DOHH2 (cell line): ENCODE measurements around the gene TRHDE.

ENCODE experiments used
- H3F3A ChIP-seq: fragments of 200-600 bp; sonication (generic), shearing (Covaris generic); 2 replicates; pipeline ENCODE4 v1.6.0; 2016; ENCODE audit warnings: antibody characterized with exemption, mild to moderate bottlenecking; ENCODE audit not compliant: control insufficient read depth, insufficient read depth
- H3K27ac ChIP-seq: fragments of 200-600 bp; sonication (generic); 2 replicates; pipeline ENCODE4 v1.5.1; 2014; ENCODE audit warnings: low read depth, mild to moderate bottlenecking, low read length, moderate library complexity
- H3K27me3 ChIP-seq: fragments of 200-600 bp; sonication (generic); 2 replicates; pipeline ENCODE4 v1.6.1; 2014; ENCODE audit warnings: mild to moderate bottlenecking, low read length, mixed read lengths; ENCODE audit not compliant: control insufficient read depth
- H3K36me3 ChIP-seq: fragments of 200-600 bp; sonication (generic); 2 replicates; pipeline ENCODE4 v1.6.1; 2014; ENCODE audit warnings: mild to moderate bottlenecking, low read length, moderate library complexity, mixed read lengths; ENCODE audit not compliant: control insufficient read depth
- H3K4me1 ChIP-seq: fragments of 200-600 bp; sonication (generic); 2 replicates; pipeline ENCODE4 v1.6.1; 2014; ENCODE audit warnings: mild to moderate bottlenecking, low read length, mixed read lengths; ENCODE audit not compliant: control insufficient read depth
- H3K4me2 ChIP-seq: fragments of 200-600 bp; sonication (generic); 2 replicates; pipeline ENCODE4 v1.6.0; 2014; ENCODE audit warnings: mild to moderate bottlenecking, low read length, moderate library complexity
- H3K4me3 ChIP-seq: fragments of 200-600 bp; sonication (generic); 2 replicates; pipeline ENCODE4 v1.5.1; 2014; ENCODE audit warnings: mild to moderate bottlenecking, low read length, mixed read lengths
- H3K79me2 ChIP-seq: fragments of 200-600 bp; sonication (generic); 2 replicates; pipeline ENCODE4 v1.6.1; 2014; ENCODE audit warnings: mild to moderate bottlenecking, low read length, mixed read lengths; ENCODE audit not compliant: control insufficient read depth
- H3K9me2 ChIP-seq: fragments of 200-600 bp; sonication (generic); replicated peaks from 2 replicates; pipeline ENCODE4 v1.6.1; 2014; ENCODE audit warnings: mild to moderate bottlenecking, low read length, mixed read lengths; ENCODE audit not compliant: control insufficient read depth
- H3K9me3 ChIP-seq: fragments of 200-600 bp; sonication (generic); 2 replicates; pipeline ENCODE4 v1.6.1; 2014; ENCODE audit warnings: antibody characterized with exemption, low read length, mixed read lengths; ENCODE audit not compliant: control insufficient read depth, insufficient read depth
- H4K20me1 ChIP-seq: fragments of 200-600 bp; sonication (generic); 2 replicates; pipeline ENCODE4 v1.6.0; 2014; ENCODE audit warnings: low read depth, mild to moderate bottlenecking, antibody characterized with exemption, low read length, moderate library complexity; ENCODE audit not compliant: control insufficient read depth, insufficient read depth
- CTCF ChIP-seq: fragments of 200-600 bp; sonication (generic); IDR thresholded peaks from one replicate; pipeline ENCODE4 v1.5.1; 2014; ENCODE audit warnings: antibody characterized with exemption, mild to moderate bottlenecking, low read depth, low read length; ENCODE audit not compliant: poor library complexity, severe bottlenecking
- EZH2phosphoT487 ChIP-seq: fragments of 200-600 bp; sonication (generic); IDR thresholded peaks from 2 replicates; pipeline ENCODE4 v1.6.1; 2017; ENCODE audit warnings: borderline replicate concordance, mild to moderate bottlenecking, antibody characterized with exemption, low read length, moderate library complexity, mixed read lengths

TRHDE gene

GRCh38 chr12:72560003-72560769 is 288.0 kb downstream of the TRHDE start:
- Histone ChIP-seq H3K4me3 (no peak overlapping the region), H3K4me1 (no peaks in the 10 kb centered on the region), H3K27ac (no peak overlapping the region), H3F3A (no peaks in the 10 kb centered on the region), H3K27me3 (no peaks in the 10 kb centered on the region), H3K9me2 (no peaks in the 10 kb centered on the region), H3K9me3 (no peaks in the 10 kb centered on the region), H3K4me2 (no peak overlapping the region), H3K36me3 (no peaks in the 10 kb centered on the region), H3K79me2 (no peaks in the 10 kb centered on the region), H4K20me1 (no peaks in the 10 kb centered on the region)
- TF ChIP-seq CTCF (no peak), EZH2phosphoT487 (no peak)

GRCh38 chr12:72570601-72571000 is 298.4 kb downstream of the TRHDE start:
- Histone ChIP-seq H3K9me2 (no peaks in the 10 kb centered on the region), H3K9me3 (no peaks in the 10 kb centered on the region), H3K36me3 (no peaks in the 10 kb centered on the region), H3K27me3 (no peaks in the 10 kb centered on the region), H3K27ac (no peak overlapping the region), H3F3A (no peaks in the 10 kb centered on the region), H3K4me3 (no peak overlapping the region), H3K4me2 (no peak overlapping the region), H4K20me1 (no peaks in the 10 kb centered on the region), H3K79me2 (no peaks in the 10 kb centered on the region), H3K4me1 (no peaks in the 10 kb centered on the region)
- TF ChIP-seq EZH2phosphoT487 = no peak
- peak; percentile 37 for TF ChIP-seq CTCF

DNA sequence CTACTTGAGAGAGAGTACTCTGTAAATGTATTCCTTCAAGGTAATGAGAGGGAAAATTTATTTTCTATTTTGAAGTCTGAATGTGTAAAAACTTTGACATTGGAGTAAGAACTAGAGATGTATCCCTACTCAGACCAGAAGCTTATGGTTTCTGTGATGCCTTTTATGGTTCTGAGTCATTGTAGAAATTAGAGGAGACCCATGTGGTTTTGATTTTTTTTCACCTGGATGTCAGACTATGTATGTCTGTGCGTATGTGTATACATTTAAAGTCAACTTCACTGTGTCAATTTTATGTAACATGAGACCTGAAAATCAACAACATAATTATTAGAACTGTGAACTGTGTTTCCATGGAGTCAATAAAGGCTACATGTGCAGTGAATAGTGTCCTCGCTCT is 302.0 kb downstream of the TRHDE start:
- H3K9me2 ChIP-seq = no peaks in the 10 kb centered on the region
- no peaks in the 10 kb centered on the region for H3K27me3 ChIP-seq
- no peaks in the 10 kb centered on the region for H3F3A ChIP-seq
- no peak overlapping the region for H3K4me3 ChIP-seq
- TF ChIP-seq EZH2phosphoT487 (no peak), CTCF (no peak)
- no peaks in the 10 kb centered on the region for H3K79me2 ChIP-seq
- H3K4me2 ChIP-seq = no peak overlapping the region
- no peaks in the 10 kb centered on the region for H4K20me1 ChIP-seq
- H3K9me3 ChIP-seq = no peaks in the 10 kb centered on the region
- no peaks in the 10 kb centered on the region for H3K36me3 ChIP-seq
- no peak overlapping the region for H3K27ac ChIP-seq
- H3K4me1 ChIP-seq = no peaks in the 10 kb centered on the region
